ENCODE results near the gene TMEM150B. TPM values are rescaled to one million over a fixed set of nuclear protein-coding genes. Genes with fewer than 3 reads are reported as not detected.

The TMEM150B gene
- total and polyA plus RNA-seq, 9 of the 15 experiments (the other 6 are each of a cell fraction or from before 2014, with no cell fraction given) = 0.47 to 1.3 (median 0.74) TPM; not detected in 2

- Histone ChIP-seq H3K9me3 (replicated peaks; ENCODE audit: control insufficient read depth, insufficient read depth, low read depth, low read length) (no peaks in the 10 kb centered on the region), H3K27ac (ENCODE audit: extremely low read depth, low read depth, low read length) (no peak overlapping the region), H3K4me1 (replicated peaks in 1 of 2; ENCODE audit: control insufficient read depth in 2 of 2, insufficient read depth in 2 of 2, low read length in 2 of 2) (peaks cover 4 to 52% of the 10 kb centered on the region in 2 experiments; a peak in 4 of 5 replicates), H3K27me3 (ENCODE audit: control insufficient read depth in 2 of 2, insufficient read depth in 2 of 2, low read length in 2 of 2) (peaks cover 9 to 21% of the 10 kb centered on the region in 2 experiments; a peak in 4 of 5 replicates), H3K9ac (ENCODE audit: insufficient read depth in 1 of 2, low read depth in 2 of 2, low read length in 2 of 2) (peak overlapping the region in 1 of 2 experiments; percentile 55; a peak in 1 of 4 replicates), H3K4me3 (no peak overlapping the region), H3K4me2 (ENCODE audit: insufficient read depth, low read length) (no peak overlapping the region), H2AFZ (ENCODE audit: low read depth, low read length) (no peak overlapping the region), H3K9me1 (ENCODE audit: control insufficient read depth, insufficient read depth, low read length) (peaks cover 5% of the 10 kb centered on the region), H3K36me3 (ENCODE audit: control insufficient read depth, insufficient read depth, low read length) (peaks cover 13% of the 10 kb centered on the region; the same call in 2 of the 3 replicates), H3K79me2 (ENCODE audit: control insufficient read depth, insufficient read depth, low read length) (no peaks in the 10 kb centered on the region), H4K20me1 (replicated peaks; ENCODE audit: control insufficient read depth, insufficient read depth, low read length) (peaks cover 6% of the 10 kb centered on the region)
- TF ChIP-seq POLR2G (IDR thresholded peaks at IDR 0.05; ENCODE audit: low read depth, low read length) (peak; percentile 55), TCF7L2 (IDR thresholded peaks at IDR 0.05; ENCODE audit: low read depth, low read length) (no peak)
- BruUV-seq (replicated peaks) = no TSS peak
- ChIA-PET CTCF (ENCODE audit: low intra/inter-chr PET ratio) (no interaction called here), POLR2A (interaction anchor here (0.6 to 2.4 kb wide), 9 partner anchors 9 to 1234 kb away, joined by 3 to 11 read pairs (median 4); partner anchors contain the start of genes KMT5C and UBE2S)
- intact Hi-C loops (cut with micrococcal nuclease) (no loop called here), in situ Hi-C loops (cut with MboI) (no loop called here)
- no peak for DNase-seq (ENCODE audit: extremely low read depth in 1 of 4, low spot score in 3 of 4)
- ATAC-seq = no peak
- 55% methylated on average over 24 of the region's 25 CpGs for WGBS (ENCODE audit: insufficient coverage, low coverage, missing lambda C conversion rate)
- FAIRE-seq = no peak
These were observed 27.5 kb upstream of the TMEM150B start for GRCh38 chr19:55352549-55353145.

GRCh38 chr19:55352040-55352439 lies 26.9 kb upstream of the TMEM150B start:
- Histone ChIP-seq H3K4me2 (ENCODE audit: insufficient read depth, low read length) (no peak overlapping the region), H3K9ac (ENCODE audit: insufficient read depth in 1 of 2, low read depth in 2 of 2, low read length in 2 of 2) (peak overlapping the region in 1 of 2 experiments; percentile 37; a peak in 1 of 4 replicates), H3K79me2 (ENCODE audit: control insufficient read depth, insufficient read depth, low read length) (no peaks in the 10 kb centered on the region), H3K36me3 (ENCODE audit: control insufficient read depth, insufficient read depth, low read length) (peaks cover 17% of the 10 kb centered on the region; the same call in 2 of the 3 replicates), H3K9me3 (replicated peaks; ENCODE audit: control insufficient read depth, insufficient read depth, low read depth, low read length) (no peaks in the 10 kb centered on the region), H4K20me1 (replicated peaks; ENCODE audit: control insufficient read depth, insufficient read depth, low read length) (peaks cover 6% of the 10 kb centered on the region), H2AFZ (ENCODE audit: low read depth, low read length) (no peak overlapping the region), H3K4me1 (replicated peaks in 1 of 2; ENCODE audit: control insufficient read depth in 2 of 2, insufficient read depth in 2 of 2, low read length in 2 of 2) (peaks cover 4 to 54% of the 10 kb centered on the region in 2 experiments; a peak in 4 of 5 replicates), H3K27ac (ENCODE audit: extremely low read depth, low read depth, low read length) (no peak overlapping the region), H3K9me1 (ENCODE audit: control insufficient read depth, insufficient read depth, low read length) (peaks cover 5% of the 10 kb centered on the region), H3K4me3 (no peak overlapping the region), H3K27me3 (ENCODE audit: control insufficient read depth in 2 of 2, insufficient read depth in 2 of 2, low read length in 2 of 2) (peaks cover 6 to 16% of the 10 kb centered on the region in 2 experiments; a peak in 4 of 5 replicates)
- ATAC-seq (no peak), DNase-seq (ENCODE audit: extremely low read depth in 1 of 4, low spot score in 3 of 4) (no peak), FAIRE-seq (no peak)
- in situ Hi-C loops (cut with MboI) = no loop called here
- no peak for TF ChIP-seq ZNF707 (CRISPR knock-in tag; conservative IDR thresholded peaks at IDR 0.05)
- TF ChIP-seq ZNF551 (CRISPR knock-in tag; IDR thresholded peaks at IDR 0.05) = no peak
- TF ChIP-seq POLR2AphosphoS2 (IDR thresholded peaks at IDR 0.05; ENCODE audit: low read length) = 0 out of 2 replicates have a peak, but pooled peaks have one; percentile 2
- no peak for TF ChIP-seq E2F8 (IDR thresholded peaks at IDR 0.05; ENCODE audit: low read depth, partially characterized antibody)
- CTCF ChIA-PET (ENCODE audit: low intra/inter-chr PET ratio) = no interaction called here
- intact Hi-C loops (cut with micrococcal nuclease) = no loop called here
- BruUV-seq (replicated peaks) = no TSS peak
- 58% methylated on average over 6 of the region's 6 CpGs for WGBS (ENCODE audit: insufficient coverage, low coverage, missing lambda C conversion rate)
- POLR2A ChIA-PET = interaction anchor here (0.6 to 2.4 kb wide), 6 partner anchors 8 to 231 kb away, joined by 3 to 11 read pairs (median 4); partner anchors contain the start of gene KMT5C

Measured in K562 (cell line).